Ishikawa (cell line): ENCODE measurements around the gene PRXL2B.

ENCODE experiments used
- CEBPB ChIP-seq: IDR thresholded peaks from 2 replicates; pipeline ENCODE4 v1.6.1; 2012
- CREB1 ChIP-seq: IDR thresholded peaks from 2 replicates; pipeline ENCODE4 v1.6.1; 2012; ENCODE audit warnings: low read depth
- EGR1 ChIP-seq: IDR thresholded peaks from 2 replicates; pipeline ENCODE4 v1.6.1; 2012
- EP300 ChIP-seq: IDR thresholded peaks from 2 replicates; pipeline ENCODE4 v1.6.1; 2012; ENCODE audit warnings: borderline replicate concordance
- FOXM1 ChIP-seq: IDR thresholded peaks from 2 replicates; pipeline ENCODE4 v1.6.1; 2012; ENCODE audit warnings: low read depth, borderline replicate concordance
- NFIC ChIP-seq: IDR thresholded peaks from 2 replicates; pipeline ENCODE4 v1.6.1; 2012
- RAD21 ChIP-seq: IDR thresholded peaks from 2 replicates; pipeline ENCODE4 v1.6.1; 2012; ENCODE audit warnings: low read depth
- TAF1 ChIP-seq: IDR thresholded peaks from 2 replicates; pipeline ENCODE4 v1.6.1; 2012; ENCODE audit warnings: low read depth, mild to moderate bottlenecking
- TCF12 ChIP-seq: IDR thresholded peaks from 2 replicates; pipeline ENCODE4 v1.6.1; 2012; ENCODE audit warnings: low read depth
- TEAD4 ChIP-seq: IDR thresholded peaks from 2 replicates; pipeline ENCODE4 v1.6.1; 2012
- YY1 ChIP-seq: IDR thresholded peaks from 2 replicates; pipeline ENCODE4 v1.6.1; 2012; ENCODE audit warnings: low read depth
- ZBTB7A ChIP-seq: IDR thresholded peaks from 2 replicates; pipeline ENCODE4 v1.6.1; 2012; ENCODE audit warnings: low read depth
- TF ChIP-seq, protein P1 (sequence below): IDR thresholded peaks from 2 replicates; pipeline ENCODE4 v1.6.1; 2012
- TF ChIP-seq, protein P2 (sequence below): IDR thresholded peaks from 2 replicates; pipeline ENCODE4 v1.6.1; 2012; ENCODE audit warnings: low read depth, mild to moderate bottlenecking
- TF ChIP-seq, protein P3 (sequence below): IDR thresholded peaks from 2 replicates; pipeline ENCODE4 v1.6.1; 2012

PRXL2B gene

DNA sequence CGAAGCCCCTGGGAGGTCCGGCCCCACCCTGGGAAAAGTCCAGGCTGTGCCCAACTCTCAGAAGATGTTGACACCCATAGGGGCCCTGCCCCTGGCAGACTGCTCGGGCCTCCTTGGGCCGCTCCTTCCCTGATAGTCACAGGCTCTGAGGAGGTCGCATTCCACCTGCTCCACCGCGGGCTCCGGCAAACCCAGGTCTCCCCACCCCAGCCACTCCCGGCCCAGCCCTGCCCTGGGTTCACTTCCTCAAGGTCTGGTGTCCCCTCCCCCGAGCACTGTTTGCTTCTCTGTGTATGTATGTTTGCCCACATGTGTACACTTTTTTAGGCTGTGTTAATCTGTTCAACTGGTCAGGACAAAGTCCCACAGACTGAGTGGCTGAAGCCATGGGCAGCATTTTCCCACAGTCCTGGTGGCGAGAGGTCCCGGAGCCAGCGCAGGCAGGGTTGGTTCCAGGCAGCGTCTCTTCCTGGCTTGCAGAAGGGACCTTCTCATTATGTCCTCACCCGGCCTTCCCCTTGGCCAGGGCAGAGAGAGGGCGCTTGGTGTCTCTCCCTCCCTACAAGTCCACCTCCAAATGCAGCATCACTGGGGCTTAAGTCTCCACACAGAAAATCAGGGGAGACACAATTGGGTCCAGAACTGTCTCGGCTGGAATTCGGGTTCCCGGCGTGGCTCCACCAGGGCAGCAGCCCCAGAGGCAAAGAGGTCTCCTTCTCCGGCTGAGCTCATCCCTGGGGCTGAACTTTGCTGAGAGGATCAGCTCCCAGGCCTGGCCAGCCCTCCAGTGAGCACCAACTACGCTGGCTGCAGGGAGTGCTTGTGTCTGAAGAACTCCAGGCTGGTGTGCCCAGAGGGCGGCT, 10.5 kb upstream of the PRXL2B start:
- TF ChIP-seq, protein P1, sequence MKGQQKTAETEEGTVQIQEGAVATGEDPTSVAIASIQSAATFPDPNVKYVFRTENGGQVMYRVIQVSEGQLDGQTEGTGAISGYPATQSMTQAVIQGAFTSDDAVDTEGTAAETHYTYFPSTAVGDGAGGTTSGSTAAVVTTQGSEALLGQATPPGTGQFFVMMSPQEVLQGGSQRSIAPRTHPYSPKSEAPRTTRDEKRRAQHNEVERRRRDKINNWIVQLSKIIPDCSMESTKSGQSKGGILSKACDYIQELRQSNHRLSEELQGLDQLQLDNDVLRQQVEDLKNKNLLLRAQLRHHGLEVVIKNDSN = no peak
- TF ChIP-seq TCF12 (no peak), ZBTB7A (no peak), EGR1 (no peak), TAF1 (no peak), CEBPB (no peak)
- TF ChIP-seq, protein P2, sequence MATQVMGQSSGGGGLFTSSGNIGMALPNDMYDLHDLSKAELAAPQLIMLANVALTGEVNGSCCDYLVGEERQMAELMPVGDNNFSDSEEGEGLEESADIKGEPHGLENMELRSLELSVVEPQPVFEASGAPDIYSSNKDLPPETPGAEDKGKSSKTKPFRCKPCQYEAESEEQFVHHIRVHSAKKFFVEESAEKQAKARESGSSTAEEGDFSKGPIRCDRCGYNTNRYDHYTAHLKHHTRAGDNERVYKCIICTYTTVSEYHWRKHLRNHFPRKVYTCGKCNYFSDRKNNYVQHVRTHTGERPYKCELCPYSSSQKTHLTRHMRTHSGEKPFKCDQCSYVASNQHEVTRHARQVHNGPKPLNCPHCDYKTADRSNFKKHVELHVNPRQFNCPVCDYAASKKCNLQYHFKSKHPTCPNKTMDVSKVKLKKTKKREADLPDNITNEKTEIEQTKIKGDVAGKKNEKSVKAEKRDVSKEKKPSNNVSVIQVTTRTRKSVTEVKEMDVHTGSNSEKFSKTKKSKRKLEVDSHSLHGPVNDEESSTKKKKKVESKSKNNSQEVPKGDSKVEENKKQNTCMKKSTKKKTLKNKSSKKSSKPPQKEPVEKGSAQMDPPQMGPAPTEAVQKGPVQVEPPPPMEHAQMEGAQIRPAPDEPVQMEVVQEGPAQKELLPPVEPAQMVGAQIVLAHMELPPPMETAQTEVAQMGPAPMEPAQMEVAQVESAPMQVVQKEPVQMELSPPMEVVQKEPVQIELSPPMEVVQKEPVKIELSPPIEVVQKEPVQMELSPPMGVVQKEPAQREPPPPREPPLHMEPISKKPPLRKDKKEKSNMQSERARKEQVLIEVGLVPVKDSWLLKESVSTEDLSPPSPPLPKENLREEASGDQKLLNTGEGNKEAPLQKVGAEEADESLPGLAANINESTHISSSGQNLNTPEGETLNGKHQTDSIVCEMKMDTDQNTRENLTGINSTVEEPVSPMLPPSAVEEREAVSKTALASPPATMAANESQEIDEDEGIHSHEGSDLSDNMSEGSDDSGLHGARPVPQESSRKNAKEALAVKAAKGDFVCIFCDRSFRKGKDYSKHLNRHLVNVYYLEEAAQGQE = no peak

DNA sequence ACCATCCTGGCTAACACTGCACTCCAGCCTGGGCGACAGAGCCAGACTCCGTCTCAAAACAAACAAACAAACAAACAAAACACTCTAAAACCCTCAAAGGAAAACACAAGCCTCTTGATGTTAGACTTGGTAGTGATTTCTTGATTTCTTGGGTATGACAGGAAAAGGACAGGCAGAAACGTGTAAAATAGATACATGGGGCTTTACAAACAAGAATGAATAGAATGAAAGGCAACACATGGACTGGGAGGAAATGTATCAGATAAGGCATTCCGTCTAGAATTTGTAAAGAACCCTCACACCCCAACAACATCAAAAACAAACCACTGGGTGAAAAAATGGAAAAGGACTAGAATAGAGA, 7.8 kb upstream of the PRXL2B start:
- TF ChIP-seq TEAD4 = no peak
- no peak for TF ChIP-seq TAF1
- TF ChIP-seq TCF12 = no peak
- no peak for TF ChIP-seq ZBTB7A
- TF ChIP-seq, protein P2 = no peak
- TF ChIP-seq, protein P3, sequence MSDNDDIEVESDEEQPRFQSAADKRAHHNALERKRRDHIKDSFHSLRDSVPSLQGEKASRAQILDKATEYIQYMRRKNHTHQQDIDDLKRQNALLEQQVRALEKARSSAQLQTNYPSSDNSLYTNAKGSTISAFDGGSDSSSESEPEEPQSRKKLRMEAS = no peak
- no peak for TF ChIP-seq YY1
- no peak for TF ChIP-seq EP300
- TF ChIP-seq FOXM1 = no peak

DNA sequence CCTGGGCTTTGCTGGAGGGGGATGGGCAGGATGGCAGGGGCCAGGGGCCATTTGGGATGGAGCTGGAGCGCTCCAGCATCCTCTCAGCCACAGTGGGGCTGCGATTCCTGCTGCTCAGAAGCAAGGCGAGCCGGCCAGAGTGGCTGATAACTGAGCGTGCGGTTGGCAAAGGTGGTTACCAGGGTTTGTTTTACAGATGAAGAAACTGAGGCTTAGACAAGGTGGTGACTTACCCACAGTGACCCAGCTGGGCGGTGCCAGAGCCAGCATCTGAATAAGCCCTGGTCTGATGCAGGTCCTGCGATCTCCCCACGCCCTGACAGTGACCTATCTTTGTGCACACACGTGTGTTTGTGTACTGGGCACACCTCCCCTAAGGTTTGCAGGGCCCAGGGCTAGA, 5.9 kb upstream of the PRXL2B start:
- TF ChIP-seq RAD21 = no peak

DNA sequence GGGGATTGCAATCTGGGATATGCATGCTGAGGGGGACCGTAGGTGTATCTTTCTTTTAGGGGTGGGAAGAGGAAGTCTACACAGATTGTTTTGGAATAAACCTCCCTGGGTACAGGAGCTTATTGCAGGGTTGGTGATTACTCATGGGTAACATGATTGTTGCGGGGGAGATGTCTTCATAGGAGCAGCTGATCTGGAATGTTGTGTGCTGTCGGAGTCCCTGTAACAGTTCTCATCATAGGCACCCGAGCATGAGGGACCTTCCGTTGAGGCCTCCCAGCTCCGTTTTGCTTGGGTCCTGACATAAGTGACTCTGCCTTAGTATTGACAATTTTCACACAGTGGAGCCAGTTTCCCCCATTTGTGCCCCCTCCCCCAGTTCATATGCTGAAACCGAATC, 4.2 kb upstream of the PRXL2B start:
- TF ChIP-seq ZBTB7A (no peak), YY1 (no peak), CEBPB (no peak), EGR1 (no peak), CREB1 (no peak), TAF1 (no peak), EP300 (no peak), RAD21 (no peak), TEAD4 (no peak), FOXM1 (no peak), TCF12 (no peak), NFIC (no peak)
- TF ChIP-seq, protein P2 = no peak
- TF ChIP-seq, protein P3 = no peak
- TF ChIP-seq, protein P1 = no peak

DNA sequence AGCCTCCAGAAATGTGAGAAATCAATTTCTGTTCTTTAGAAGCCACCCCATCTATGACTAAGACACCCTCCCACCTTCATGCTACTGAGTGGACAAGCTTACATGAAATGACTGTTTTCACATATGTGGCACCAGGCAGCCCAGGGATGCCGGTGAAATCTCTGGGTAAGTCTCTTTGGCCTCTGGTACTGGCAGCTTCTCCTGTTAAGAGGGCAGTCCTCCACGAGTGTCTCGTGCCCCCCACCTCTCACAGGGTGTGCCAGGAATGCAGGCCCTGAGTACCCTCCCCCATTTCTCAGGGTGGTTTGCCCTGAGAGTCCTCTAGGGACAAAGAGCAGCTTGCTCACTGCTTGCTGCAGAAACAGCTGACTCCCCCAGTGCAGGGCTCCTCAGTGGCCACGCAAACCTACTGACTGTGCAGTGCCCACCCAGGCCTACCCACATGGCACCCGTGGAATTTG, 3.2 kb upstream of the PRXL2B start:
- no peak for TF ChIP-seq YY1
- no peak for TF ChIP-seq RAD21
- no peak for TF ChIP-seq TAF1
- TF ChIP-seq TEAD4 = no peak
- no peak for TF ChIP-seq NFIC
- TF ChIP-seq, protein P2 = no peak
- TF ChIP-seq, protein P1 = no peak
- TF ChIP-seq EGR1 = no peak
- no peak for TF ChIP-seq TCF12
- TF ChIP-seq EP300 = no peak
- TF ChIP-seq CEBPB = no peak
- no peak for TF ChIP-seq CREB1
- TF ChIP-seq, protein P3 = no peak
- TF ChIP-seq ZBTB7A = no peak
- TF ChIP-seq FOXM1 = no peak
